HepG2 (cell line): Measurements from ENCODE around the gene PIM1. TPM values are rescaled to one million over a fixed set of nuclear protein-coding genes. Genes with fewer than 3 reads are reported as not detected.

Source experiments
- ESRRA ChIP-seq: sonication (generic); formaldehyde crosslinking; IDR thresholded peaks from 2 replicates; pipeline ENCODE4 v1.5.1; 2020; ENCODE audit warnings: mild to moderate bottlenecking, low read depth, missing genetic modification reagents
- JARID2 ChIP-seq: sonication (generic); formaldehyde crosslinking; IDR thresholded peaks from 2 replicates; pipeline ENCODE4 v1.8.1; 2023; ENCODE audit warnings: missing genetic modification reagents, inconsistent platforms; ENCODE audit not compliant: insufficient replicate concordance
- KDM5A ChIP-seq: fragments of 200-600 bp; sonication (generic); IDR thresholded peaks from 2 replicates; pipeline ENCODE4 v1.7.0; 2018; ENCODE audit warnings: antibody characterized with exemption, mild to moderate bottlenecking, low read length, borderline replicate concordance
- MIXL1 ChIP-seq: IDR thresholded peaks from 2 replicates; pipeline ENCODE4 v1.6.1; 2016
- NCOA2 ChIP-seq: sonication (generic); formaldehyde crosslinking; IDR thresholded peaks from 2 replicates; pipeline ENCODE4 v1.8.0; 2022; ENCODE audit warnings: inconsistent platforms
- POLR2AphosphoS2 ChIP-seq: IDR thresholded peaks from 2 replicates; pipeline ENCODE4 v1.6.1; 2011; ENCODE audit warnings: low read depth, low read length, improper control_type of control experiment
- RARG ChIP-seq: sonication (generic); formaldehyde crosslinking; IDR thresholded peaks from 2 replicates; pipeline ENCODE4 v1.4.0; 2020; ENCODE audit warnings: low read depth, mild to moderate bottlenecking, missing genetic modification reagents
- SCMH1 ChIP-seq: sonication (generic); formaldehyde crosslinking; IDR thresholded peaks from 2 replicates; pipeline ENCODE4 v1.9.0; 2021; ENCODE audit warnings: missing genetic modification reagents, mild to moderate bottlenecking, borderline replicate concordance
- SNAPC2 ChIP-seq: sonication (generic); formaldehyde crosslinking; IDR thresholded peaks from 2 replicates; pipeline ENCODE4 v1.8.1; 2022; ENCODE audit warnings: mild to moderate bottlenecking, missing genetic modification reagents
- STAG1 ChIP-seq: sonication (generic); formaldehyde crosslinking; IDR thresholded peaks from 2 replicates; pipeline ENCODE4 v1.4.0; 2020; ENCODE audit warnings: missing genetic modification reagents
- THAP11 ChIP-seq: IDR thresholded peaks from 2 replicates; pipeline ENCODE4 v1.6.1; 2016; ENCODE audit warnings: missing biosample characterization, missing genetic modification reagents
- ZFP36L1 ChIP-seq: sonication (generic); formaldehyde crosslinking; IDR thresholded peaks from 2 replicates; pipeline ENCODE4 v1.8.0; 2022; ENCODE audit warnings: mild to moderate bottlenecking, missing genetic modification reagents, moderate library complexity
- ZFP41 ChIP-seq: sonication (generic); formaldehyde crosslinking; IDR thresholded peaks from 2 replicates; pipeline ENCODE4 v1.4.0; 2020; ENCODE audit warnings: mild to moderate bottlenecking, missing genetic modification reagents, borderline replicate concordance
- ZFP90 ChIP-seq: sonication (generic); formaldehyde crosslinking; IDR thresholded peaks from 2 replicates; pipeline ENCODE4 v1.8.0; 2022; ENCODE audit warnings: missing genetic modification reagents, mild to moderate bottlenecking, inconsistent platforms, borderline replicate concordance
- ZNF296 ChIP-seq: sonication (generic); formaldehyde crosslinking; conservative IDR thresholded peaks from 2 replicates; pipeline ENCODE4 v1.5.0; 2020; ENCODE audit warnings: mild to moderate bottlenecking, missing genetic modification reagents
- ZNF496 ChIP-seq: sonication (generic); formaldehyde crosslinking; IDR thresholded peaks from 2 replicates; pipeline ENCODE4 v1.8.1; 2023; ENCODE audit warnings: mild to moderate bottlenecking, moderate library complexity, missing genetic modification reagents; ENCODE audit not compliant: insufficient replicate concordance
- ZNF660 ChIP-seq: sonication (generic); formaldehyde crosslinking; IDR thresholded peaks from 2 replicates; pipeline ENCODE4 v1.5.1; 2020; ENCODE audit warnings: mild to moderate bottlenecking, low read depth, missing genetic modification reagents, borderline replicate concordance
- polyA plus RNA-seq, 8 experiments: library from polyadenylated mRNA; depleted of rRNA in 3 of 8; stranded (reverse) in 7 of 8; unstranded in 1 of 8; fragments of >200 nt; fragmentation: Illumina TruSeq in 4 of 8; extraction: Trizol in 4 of 8; gene quantifications; 2 replicates each; pipeline versions ENCODE4 v1.2.1 to v1.2.3, GENCODE V29; 2011 to 2016; ENCODE audit warnings: low read depth in 4 of 8, missing spikeins in 1 of 8, mixed read lengths in 1 of 8; ENCODE audit not compliant: insufficient read depth in 1 of 8
- total RNA-seq, 5 experiments: library from RNA; depleted of rRNA; stranded (reverse); fragments of >200 nt; fragmentation: Illumina TruSeq; extraction: Trizol; gene quantifications; 2 replicates each; pipeline ENCODE4 v1.2.3, GENCODE V29; 2016; ENCODE audit warnings: low read depth in 1 of 5
- TF ChIP-seq, protein P1 (sequence below): sonication (generic); formaldehyde crosslinking; IDR thresholded peaks from 2 replicates; pipeline ENCODE4 v1.4.0; 2020; ENCODE audit warnings: missing genetic modification reagents, borderline replicate concordance
- TF ChIP-seq, protein P2 (sequence below): sonication (generic); formaldehyde crosslinking; IDR thresholded peaks from 2 replicates; pipeline ENCODE4 v1.4.0; 2020; ENCODE audit warnings: missing genetic modification reagents, borderline replicate concordance
- TF ChIP-seq, protein P3 (sequence below): sonication (generic); formaldehyde crosslinking; IDR thresholded peaks from 2 replicates; pipeline ENCODE4 v1.4.0; 2020; ENCODE audit warnings: low read depth, mild to moderate bottlenecking, missing genetic modification reagents

Gene PIM1
- total and polyA plus RNA-seq, 2 of the 13 experiments (the other 11 are each of a cell fraction or from before 2014, with no cell fraction given): 29.4 to 117 TPM

DNA sequence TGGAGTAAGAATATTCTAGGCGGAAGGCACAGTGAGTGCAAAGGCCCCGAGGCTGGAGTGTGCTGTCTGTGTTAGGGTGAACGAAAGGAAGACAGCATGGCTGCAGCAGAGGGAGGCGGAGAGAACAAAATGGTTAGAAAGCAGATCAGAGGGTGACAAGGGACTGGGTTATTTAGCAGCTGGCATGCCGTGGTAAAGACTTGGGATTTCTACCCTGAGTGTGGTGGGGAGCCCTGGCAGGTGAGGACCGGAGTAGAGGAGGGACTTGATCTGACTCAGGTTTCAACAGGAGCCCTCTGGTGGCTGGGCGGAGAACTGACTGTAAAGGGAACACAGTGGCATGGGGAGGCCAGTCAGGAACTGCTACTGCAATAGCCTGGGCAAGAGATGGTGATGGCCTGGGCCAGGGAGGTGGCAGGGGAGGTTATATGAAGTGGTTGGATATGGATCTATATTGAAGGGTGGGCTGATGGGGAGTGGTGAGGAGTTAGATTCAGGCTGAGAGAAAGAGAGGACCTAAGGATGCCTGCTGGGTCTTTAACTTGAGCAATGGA, 38.0 kb downstream of the PIM1 start (continued):
- TF ChIP-seq, protein P1, sequence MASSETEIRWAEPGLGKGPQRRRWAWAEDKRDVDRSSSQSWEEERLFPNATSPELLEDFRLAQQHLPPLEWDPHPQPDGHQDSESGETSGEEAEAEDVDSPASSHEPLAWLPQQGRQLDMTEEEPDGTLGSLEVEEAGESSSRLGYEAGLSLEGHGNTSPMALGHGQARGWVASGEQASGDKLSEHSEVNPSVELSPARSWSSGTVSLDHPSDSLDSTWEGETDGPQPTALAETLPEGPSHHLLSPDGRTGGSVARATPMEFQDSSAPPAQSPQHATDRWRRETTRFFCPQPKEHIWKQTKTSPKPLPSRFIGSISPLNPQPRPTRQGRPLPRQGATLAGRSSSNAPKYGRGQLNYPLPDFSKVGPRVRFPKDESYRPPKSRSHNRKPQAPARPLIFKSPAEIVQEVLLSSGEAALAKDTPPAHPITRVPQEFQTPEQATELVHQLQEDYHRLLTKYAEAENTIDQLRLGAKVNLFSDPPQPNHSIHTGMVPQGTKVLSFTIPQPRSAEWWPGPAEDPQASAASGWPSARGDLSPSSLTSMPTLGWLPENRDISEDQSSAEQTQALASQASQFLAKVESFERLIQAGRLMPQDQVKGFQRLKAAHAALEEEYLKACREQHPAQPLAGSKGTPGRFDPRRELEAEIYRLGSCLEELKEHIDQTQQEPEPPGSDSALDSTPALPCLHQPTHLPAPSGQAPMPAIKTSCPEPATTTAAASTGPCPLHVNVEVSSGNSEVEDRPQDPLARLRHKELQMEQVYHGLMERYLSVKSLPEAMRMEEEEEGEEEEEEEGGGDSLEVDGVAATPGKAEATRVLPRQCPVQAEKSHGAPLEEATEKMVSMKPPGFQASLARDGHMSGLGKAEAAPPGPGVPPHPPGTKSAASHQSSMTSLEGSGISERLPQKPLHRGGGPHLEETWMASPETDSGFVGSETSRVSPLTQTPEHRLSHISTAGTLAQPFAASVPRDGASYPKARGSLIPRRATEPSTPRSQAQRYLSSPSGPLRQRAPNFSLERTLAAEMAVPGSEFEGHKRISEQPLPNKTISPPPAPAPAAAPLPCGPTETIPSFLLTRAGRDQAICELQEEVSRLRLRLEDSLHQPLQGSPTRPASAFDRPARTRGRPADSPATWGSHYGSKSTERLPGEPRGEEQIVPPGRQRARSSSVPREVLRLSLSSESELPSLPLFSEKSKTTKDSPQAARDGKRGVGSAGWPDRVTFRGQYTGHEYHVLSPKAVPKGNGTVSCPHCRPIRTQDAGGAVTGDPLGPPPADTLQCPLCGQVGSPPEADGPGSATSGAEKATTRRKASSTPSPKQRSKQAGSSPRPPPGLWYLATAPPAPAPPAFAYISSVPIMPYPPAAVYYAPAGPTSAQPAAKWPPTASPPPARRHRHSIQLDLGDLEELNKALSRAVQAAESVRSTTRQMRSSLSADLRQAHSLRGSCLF (CRISPR knock-in tag): no peak
- no peak for TF ChIP-seq ZNF496
- no peak for TF ChIP-seq RARG (CRISPR knock-in tag)
- no peak for TF ChIP-seq ESRRA
- TF ChIP-seq ZFP36L1 (CRISPR knock-in tag): no peak
- TF ChIP-seq ZNF660: no peak
- TF ChIP-seq KDM5A: no peak
- no peak for TF ChIP-seq SCMH1 (CRISPR knock-in tag)
- TF ChIP-seq ZFP41 (CRISPR knock-in tag): no peak
- TF ChIP-seq POLR2AphosphoS2: no peak
- no peak for TF ChIP-seq NCOA2 (CRISPR knock-in tag)
- TF ChIP-seq, protein P2, sequence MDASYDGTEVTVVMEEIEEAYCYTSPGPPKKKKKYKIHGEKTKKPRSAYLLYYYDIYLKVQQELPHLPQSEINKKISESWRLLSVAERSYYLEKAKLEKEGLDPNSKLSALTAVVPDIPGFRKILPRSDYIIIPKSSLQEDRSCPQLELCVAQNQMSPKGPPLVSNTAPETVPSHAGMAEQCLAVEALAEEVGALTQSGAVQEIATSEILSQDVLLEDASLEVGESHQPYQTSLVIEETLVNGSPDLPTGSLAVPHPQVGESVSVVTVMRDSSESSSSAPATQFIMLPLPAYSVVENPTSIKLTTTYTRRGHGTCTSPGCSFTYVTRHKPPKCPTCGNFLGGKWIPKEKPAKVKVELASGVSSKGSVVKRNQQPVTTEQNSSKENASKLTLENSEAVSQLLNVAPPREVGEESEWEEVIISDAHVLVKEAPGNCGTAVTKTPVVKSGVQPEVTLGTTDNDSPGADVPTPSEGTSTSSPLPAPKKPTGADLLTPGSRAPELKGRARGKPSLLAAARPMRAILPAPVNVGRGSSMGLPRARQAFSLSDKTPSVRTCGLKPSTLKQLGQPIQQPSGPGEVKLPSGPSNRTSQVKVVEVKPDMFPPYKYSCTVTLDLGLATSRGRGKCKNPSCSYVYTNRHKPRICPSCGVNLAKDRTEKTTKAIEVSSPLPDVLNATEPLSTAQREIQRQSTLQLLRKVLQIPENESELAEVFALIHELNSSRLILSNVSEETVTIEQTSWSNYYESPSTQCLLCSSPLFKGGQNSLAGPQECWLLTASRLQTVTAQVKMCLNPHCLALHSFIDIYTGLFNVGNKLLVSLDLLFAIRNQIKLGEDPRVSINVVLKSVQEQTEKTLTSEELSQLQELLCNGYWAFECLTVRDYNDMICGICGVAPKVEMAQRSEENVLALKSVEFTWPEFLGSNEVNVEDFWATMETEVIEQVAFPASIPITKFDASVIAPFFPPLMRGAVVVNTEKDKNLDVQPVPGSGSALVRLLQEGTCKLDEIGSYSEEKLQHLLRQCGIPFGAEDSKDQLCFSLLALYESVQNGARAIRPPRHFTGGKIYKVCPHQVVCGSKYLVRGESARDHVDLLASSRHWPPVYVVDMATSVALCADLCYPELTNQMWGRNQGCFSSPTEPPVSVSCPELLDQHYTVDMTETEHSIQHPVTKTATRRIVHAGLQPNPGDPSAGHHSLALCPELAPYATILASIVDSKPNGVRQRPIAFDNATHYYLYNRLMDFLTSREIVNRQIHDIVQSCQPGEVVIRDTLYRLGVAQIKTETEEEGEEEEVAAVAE: no peak
- TF ChIP-seq THAP11 (CRISPR knock-in tag): 0 out of 2 replicates have a peak, but pooled peaks have one; percentile 46
- TF ChIP-seq ZFP90 (CRISPR knock-in tag): no peak
- TF ChIP-seq JARID2 (CRISPR knock-in tag): no peak
- TF ChIP-seq, protein P3, sequence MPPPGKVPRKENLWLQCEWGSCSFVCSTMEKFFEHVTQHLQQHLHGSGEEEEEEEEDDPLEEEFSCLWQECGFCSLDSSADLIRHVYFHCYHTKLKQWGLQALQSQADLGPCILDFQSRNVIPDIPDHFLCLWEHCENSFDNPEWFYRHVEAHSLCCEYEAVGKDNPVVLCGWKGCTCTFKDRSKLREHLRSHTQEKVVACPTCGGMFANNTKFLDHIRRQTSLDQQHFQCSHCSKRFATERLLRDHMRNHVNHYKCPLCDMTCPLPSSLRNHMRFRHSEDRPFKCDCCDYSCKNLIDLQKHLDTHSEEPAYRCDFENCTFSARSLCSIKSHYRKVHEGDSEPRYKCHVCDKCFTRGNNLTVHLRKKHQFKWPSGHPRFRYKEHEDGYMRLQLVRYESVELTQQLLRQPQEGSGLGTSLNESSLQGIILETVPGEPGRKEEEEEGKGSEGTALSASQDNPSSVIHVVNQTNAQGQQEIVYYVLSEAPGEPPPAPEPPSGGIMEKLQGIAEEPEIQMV (CRISPR knock-in tag): no peak
- no peak for TF ChIP-seq SNAPC2 (CRISPR knock-in tag)
- 0 out of 2 replicates have a peak, but pooled peaks have one; percentile 37 for TF ChIP-seq MIXL1
- TF ChIP-seq STAG1 (CRISPR knock-in tag): peak; percentile 94
- no peak for TF ChIP-seq ZNF296 (CRISPR knock-in tag)
